Stimulated activated CD8-positive, alpha-beta memory T cell treated with anti-CD3 and anti-CD28 coated beads, Interleukin-4, amount 100 ng/mL, for 1 hour (primary cell): ENCODE measurements around the gene DNAL1.

Experiments used
- DNase-seq, 2 donors: peaks; one replicate each; pipeline ENCODE4 v3.0.0-alpha.2; 2020; ENCODE audit warnings: low read depth in 2 of 2, low spot score in 1 of 2

The DNAL1 gene

DNA sequence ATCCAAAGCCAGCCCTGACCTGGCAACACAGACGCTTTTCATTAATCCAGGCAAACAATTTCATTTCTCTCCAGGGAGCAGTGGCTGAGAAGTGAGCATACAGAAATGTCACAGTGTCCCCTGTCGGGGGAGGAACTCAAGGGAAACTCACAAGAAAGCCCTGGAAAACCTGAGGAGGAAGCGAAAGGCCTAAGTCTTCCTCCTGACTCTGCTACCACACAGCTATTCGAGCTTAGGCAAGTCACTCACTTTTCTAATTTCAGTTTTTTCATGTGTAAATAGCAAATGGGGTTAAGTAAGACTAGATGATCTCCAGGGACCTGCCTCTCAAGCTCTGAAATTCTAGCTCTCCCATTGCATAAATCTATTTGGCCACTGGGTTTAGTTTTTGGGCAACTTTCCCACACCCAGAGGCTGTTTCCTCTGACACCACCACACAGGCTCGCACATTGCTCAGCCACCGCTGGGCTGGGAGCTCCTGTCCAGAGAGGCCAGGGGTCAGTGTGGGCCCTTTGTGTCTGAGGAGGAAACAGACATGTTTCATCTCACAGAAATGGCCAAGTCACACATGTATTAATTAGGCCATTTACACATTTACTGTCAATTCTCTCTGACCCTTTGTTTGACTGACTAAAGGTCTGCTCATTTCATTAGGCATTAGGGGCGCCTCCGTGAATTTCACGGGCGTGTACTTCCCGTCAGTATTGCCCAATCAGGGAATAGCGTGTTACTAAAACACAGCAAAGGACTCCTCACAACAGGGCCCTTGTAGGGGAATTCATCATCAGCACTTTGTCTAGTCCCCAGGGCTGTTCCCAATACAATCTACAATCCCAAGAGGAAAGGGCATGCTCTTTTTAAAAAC, 79.2 kb downstream of the DNAL1 start:
- no peak for DNase-seq

DNA sequence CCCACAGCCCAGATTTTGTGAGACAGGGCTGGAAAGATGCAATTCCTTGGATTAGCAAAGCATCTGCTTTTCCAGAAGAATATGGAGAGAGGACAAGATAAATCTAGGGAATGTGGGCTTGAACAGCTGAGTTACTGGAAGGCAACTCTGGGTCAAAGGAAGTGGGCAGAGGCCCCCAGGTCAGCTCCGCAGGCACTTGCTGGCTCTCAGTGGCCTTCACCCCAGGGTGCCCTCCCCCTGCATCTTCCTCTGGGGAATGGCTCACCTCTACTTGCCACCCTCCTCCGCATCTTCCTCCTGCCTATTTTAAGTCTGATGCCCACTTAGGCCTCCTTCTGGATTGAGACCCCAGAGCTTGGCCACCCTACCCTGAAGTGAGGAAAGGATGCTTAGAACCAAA, 79.9 kb downstream of the DNAL1 start:
- DNase-seq: no peak

DNA sequence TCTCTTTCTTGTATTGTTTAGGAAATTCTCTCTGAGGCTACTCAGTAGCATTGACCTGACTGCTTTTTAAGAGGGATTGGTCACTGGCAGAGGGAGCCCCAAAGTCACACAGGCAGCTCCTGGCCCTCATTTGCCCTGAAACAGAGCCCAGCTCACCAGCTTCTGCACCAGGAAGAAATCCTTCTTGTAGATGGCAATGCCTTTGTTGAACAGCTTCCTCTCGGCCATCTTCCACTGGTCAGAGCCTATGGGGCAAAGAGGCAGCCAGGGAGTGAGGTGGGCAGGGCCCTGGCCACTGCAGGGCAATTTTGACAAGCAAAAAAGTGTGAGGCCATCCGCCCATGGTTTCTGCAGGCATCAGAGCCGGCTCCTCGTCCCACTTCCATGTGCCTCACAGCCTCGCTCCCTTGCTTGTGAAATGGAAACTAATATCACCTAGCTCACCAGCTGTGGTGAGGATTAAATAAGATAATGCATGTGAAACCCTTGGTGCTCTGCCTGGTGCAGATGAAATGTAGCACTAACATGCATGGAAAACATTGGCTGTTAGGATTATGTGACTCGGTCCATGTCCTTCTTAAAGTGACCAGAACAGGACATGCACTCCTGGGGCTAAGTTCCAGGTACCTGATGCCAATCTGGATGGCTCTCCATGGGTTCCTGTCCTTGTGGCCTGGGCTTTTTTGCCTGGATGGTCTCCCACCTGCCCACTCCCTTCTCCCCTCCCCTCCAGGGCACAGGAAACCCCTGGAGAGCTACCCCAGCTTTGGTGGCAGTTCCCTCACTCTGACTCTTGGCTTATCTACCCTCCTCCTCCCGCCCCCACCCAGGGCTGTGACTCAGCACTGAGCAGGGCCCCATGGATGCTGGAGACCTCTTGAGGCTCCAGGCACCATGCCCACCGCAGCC, 80.6 kb downstream of the DNAL1 start:
- no peak for DNase-seq

DNA sequence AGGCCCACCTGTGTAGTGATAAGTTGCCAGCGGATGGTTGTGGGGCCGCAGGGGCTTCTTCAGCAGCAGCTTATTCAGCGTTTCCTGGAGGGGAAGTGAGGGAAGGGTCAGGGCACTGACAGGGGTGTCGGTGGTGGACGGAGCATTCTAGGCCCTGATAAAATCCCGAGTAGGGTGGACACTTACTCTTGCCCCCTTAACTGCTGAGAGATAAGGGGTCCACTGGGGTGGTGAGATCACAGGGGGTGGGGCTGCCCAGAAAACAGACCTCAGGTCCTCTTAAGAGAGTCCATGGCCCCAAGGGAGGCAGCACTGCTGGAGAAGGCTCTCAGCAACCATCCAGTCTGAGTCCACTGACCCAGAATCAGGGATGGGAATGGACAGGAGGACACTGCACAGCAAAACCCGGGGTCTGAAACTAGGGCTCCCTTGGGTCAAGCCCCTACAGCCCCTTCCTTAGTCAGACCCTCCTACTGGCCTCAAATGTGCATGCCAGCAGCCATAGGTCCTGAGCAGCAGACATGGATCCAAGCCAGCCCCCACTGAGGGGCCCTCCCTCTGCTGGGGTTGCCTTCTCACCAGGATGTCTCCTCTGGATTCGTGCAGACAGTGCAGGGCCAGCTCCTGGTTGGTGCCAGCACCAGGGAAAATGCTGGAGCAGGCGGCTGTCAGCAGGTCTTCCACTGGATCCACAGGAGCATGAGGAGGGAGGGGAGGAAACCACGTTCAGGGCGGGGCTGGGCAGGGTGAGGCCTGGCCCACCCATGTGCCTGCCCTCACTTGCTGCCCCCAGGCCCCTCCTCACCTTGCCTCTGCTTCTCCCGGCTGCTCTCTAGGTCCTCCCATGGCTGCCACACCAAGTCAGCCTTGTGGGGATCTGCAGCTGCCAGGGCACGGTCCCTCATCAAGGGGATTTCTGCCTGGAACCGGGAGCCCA, 81.5 kb downstream of the DNAL1 start:
- no peak for DNase-seq

DNA sequence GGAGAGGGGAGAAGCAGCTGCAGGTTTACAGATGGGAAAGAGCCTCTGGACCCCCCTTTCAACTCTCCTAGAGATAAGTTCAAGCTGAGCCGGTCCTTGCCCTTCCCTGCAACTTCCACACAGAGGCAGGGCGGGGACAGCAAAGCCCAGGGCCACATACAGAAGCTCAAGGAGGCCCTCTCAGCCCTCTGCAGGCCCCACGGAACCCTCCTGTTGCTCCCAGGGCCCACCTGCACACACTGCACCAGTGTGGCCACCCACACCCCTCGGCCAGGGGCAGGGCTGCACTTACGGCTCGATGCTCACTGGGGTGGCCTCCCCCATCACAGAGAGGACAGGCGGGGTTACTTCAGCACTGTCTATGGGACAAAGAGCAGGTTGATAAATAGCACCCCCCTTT, 82.4 kb downstream of the DNAL1 start:
- DNase-seq: no peak

DNA sequence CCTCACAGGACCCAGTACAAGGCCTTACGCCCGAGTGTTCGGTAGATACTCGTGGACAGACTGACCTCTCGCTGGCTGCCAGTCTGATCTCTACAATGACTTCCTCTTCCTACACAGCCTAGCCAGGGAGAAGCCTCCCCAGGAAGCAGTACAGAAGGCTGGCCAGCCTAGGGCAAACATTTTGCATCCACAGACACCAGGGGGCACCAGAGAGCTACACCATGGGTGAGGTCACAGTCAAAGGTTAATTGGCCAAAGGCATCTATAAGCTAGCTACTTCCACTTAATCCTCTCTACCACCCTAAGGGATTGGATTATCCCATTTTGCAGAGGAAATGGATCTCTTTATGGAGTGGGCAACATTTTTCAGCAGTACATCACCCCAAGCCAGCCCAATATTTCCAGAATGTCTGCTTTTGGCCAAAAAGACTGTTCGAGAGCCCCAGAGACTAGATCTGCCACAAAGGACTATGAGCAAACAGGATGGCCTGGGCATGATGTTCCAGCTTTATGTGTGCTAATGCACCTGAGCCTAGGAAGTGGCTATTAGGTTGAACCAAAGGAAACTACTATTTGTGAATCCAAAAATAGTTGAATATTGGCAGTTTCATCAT, 84.0 kb downstream of the DNAL1 start:
- DNase-seq: peak; percentile 82 to 90

DNA sequence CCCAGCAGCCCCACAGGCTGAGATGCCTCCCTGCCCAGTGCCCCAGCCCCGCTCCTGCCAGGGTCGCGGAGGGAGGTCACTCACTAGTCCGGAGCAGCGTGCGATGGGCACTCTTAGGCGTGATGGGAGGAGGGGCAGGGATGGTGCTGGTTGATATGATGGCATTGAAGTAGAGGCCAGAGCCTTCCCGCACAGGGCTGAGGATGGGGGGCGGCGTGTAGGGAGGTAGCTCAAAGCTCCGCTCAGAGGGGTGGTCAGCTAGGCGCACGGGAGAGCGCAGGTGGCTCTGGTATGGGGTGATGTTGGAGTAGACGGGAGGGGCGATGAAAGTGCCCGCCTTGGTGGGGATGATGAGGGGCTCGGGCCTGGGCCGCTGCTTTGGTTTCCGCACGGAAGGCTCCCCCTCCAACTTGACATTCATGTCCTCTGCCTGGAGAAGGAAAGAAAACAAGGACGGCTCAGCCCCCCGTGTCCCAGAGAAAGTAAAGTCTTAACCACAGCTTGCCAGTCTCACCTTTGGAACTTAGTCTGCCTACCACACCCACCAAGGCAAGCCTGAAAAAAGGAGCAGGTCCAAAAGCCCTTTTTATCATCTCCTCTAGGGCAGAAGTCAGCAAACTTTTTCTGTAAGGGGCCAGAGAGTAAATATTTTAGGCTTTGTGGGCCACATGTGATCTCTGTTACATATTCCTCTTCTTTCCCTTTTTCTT, 84.9 kb downstream of the DNAL1 start:
- no peak for DNase-seq

DNA sequence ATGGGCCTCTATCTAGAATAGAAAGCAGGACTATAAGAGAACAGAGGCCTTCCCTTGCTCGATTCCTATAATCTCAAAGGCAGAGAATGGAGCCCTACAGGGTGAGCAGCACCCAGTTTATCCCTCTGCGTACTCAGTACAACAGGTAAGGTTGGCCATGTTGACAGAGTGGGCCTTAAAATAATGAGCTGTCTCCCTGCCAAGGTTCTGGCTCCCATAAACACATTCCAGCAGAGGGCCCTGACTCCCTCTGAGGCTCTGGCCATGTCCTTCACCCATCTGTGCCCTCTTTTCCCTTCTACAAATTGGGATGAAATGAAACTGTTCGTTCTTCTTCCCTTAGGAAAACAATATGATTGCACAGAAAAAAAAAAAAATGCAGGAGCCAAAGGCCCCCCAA, 86.3 kb downstream of the DNAL1 start:
- DNase-seq: no peak

DNA sequence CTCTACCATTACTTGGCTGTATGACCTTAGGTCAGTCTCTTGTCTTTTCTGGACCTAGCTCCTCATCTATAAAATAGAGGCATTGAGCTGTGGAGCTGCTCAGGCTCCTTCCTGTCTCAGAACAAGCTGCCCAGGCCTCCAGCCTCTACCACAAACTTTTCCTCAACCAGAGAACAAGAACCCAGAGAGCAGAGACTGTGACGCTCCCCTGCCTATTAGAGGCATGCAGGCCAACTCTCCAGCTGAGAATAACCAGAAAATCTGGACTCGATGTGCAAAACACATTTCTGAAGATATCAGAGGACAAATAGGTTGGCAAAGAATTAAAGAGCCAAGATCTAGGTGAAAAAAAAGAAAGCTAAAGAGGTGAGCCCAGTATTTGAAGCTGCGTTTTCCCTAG, 87.2 kb downstream of the DNAL1 start:
- DNase-seq: no peak

DNA sequence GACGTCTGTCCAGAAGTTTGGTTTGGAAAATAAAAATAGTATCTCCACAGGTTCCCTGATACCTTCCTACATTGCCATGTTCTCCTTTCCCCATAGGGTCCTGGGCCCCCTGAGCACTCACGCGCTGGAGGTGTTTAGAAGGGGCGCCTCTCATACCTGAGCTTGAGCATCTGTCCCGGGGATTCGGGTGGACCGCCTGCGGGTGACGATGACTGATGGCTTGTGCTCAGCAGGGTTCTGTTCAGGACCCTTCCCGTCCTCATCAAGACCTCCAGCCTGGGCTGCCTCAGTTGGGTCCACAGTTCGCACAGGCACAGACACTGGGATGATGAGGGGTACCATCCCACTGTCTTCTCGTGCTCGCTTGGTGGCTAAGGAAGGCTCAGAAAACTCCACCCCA, 92.1 kb downstream of the DNAL1 start:
- DNase-seq: no peak

DNA sequence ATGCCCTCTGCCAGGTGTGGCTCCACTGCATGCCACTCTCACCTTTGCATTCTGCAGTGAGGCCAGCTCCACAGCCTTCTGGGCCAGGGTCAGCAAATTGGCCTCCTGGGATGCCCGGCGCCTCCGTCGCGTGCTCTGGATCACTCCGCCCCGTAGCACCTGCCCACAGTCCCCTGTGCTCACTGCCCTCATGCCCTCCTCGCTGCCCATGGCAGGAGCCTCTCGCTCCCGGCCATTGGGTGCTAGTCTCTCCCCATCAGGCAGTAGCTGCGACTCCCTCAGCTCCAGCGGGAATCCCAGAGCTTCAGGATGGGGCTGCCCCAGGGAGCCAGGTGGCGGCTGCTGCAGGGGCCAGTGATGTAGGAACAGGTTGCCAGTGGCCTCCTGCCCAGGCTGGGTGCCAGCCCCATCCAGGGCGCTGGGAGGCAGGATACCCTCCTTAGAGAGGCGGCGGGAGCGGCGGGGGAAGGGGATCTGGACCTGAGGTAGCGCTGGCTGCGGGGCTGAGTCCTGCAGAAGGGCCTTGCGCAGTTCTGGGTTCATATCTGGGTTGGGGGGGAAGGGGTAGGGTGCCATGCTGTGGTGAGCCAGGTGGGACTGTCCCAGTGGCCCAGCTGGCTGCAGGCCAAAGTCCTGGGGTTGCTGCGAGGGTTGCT, 93.9 kb downstream of the DNAL1 start:
- no peak for DNase-seq

DNA sequence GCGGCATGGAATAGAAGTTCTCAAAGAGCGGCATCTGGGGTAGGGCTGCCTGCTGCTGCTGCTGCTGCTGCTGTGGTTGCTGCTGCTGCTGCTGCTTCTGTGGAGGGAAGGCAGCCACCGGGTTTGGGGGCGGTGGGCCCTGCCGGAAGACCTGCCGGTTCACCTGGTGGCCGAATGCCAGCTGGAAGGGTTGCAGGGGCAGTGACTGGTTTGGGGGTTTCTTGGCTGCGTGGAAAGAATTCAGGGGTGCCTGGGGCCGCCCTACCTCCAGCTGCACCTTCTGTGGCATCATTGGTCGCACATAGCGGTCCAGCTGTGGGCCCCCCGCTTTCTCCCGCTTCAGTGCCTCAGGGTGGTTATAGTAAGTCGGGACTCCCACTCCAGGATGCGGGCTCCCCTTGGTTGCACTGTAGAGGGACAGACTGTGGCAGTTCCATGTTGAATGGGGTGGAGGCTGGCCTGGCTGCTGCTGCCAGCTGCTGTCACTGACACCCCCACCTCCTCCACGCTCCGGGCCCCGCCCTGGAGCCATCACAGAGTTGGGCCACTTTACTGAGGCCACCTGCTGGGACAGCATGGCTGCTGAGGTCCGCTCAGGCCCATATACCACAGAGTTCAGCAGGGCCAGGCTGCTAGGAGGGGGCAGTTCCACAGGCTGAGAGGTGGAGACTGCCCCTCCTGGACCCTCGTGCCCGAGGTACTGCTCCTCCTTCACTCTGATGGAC, 94.5 kb downstream of the DNAL1 start:
- no peak for DNase-seq

DNA sequence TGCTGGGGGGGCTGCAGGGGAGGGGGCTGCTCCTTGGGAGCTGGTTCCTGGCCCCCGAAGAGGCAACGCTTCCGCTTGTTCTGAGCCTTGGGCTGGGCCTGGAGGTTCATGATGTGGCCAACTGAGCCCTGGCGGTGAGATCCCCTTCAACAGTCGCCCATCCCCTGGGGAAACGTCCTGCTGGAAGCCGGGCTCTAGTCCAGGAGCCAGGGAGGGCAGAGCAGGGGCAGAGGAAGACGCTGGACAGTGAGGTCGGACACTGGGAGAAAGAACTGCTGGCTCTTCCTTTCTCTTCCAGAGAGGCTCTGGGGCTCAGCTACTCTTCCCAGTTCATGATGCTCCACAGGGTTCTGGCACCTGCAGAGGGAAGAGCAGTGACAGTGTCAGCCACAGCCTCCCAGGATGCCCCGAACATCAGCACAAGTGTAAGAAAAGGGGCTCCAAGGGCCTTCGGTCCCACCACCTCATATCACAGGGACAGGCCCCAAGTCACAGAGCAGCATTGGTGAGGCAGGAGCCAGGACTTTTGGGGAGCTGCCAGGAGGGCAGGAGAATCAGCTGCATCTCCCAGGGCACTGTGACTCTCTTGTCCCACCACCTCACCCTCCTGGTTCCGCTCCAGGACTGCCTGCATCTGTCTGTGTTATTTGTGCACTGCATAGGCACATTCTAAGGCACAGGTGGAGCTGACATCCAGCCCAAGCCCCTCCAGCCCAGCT, 95.3 kb downstream of the DNAL1 start:
- DNase-seq: no peak

DNA sequence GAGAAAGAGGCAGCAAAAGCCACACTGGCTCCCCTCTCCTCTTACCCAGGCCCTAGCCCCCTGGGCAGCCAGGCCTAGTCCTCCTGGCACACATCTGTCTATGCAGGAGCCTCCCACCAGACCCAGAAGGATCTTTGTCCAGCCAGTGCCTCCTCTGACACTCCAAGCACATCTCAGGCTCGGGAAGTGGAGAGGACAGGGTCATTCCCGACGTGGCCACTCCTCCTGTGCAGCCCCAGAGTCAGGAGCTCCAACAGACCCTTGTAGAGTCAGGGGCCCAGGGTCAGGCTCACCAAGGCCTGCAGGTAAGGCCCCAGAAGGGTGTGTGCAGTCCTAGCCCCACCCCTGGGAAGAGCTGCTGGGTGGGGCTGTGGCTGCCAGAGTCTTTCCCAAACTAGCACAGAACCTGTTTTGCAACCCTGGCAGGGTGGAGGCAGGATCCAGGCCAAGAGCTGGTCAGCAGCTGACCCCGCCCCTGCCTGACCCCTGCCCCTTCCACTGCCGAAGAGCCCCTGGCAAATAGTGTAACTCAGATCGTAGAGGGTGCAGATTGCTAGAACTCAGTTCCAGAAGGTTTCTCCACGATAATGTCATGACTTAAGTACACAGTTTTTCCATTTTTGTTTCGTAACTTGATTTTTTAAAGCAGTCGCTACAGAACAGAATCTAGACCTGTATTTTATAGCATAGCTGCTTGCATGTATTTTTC, 96.0 kb downstream of the DNAL1 start:
- no peak for DNase-seq

DNA sequence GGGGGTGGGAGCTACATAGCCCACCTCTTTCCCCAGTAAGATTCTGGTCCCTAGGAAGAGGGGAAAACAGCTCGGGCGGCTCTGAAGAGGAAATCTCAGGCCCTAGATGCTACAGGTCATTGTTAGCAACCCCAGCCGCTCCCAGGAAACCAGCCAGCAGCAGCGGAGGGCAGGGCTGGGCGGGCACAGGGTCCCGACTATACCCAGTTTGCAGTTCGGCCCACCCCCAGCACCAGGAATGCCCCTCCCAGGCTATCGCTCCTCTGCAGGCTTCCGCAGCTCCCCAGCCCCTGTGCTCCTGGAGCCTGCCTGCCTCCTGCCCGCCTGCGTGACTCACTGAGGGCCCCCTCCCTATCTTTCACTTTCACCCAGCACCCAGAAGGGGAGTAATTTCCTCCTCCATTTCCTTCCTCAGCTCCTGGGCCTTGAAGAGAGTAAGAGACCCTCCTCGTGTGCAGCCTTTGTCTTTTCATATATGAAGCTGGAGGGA, 96.6 kb downstream of the DNAL1 start:
- no peak for DNase-seq

DNA sequence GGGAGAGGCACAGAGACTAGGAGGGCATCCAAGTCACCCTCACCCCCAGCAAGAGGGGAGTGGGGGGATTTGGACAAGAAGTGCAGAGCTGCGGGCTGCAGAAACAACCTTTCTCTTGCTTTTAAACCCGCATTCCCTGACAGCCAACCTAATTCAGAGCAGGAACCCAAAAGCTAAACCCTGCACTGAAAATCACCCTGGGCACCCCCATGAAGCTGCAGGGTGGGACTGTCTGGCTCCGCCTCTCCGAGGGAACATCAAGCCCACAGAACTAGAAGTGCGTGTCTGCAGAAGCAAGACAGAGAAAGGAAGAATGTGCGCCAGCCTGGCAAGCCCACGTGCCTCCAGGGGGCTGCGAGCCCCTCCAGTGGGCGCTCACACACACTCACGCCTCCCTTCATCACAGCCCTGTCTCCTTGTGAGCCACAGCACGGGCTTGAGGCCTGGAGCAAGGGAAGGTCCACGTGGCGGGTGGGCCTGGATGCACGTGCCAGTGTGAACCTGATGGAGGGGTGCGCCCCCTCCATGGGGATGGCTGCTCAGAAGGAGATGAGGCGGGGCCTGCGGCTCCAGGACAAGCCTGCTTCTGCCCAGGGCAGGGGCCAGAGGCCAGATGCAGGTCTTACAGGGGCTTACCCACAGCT, 97.2 kb downstream of the DNAL1 start:
- DNase-seq: no peak
